ENCODE measurements around the gene UBASH3A. TPM values are rescaled to one million over a fixed set of nuclear protein-coding genes. Genes with fewer than 3 reads are reported as not detected.

Gene UBASH3A
- total RNA-seq, 3 donors from 2014 or later (not counting 1 experiment from before 2014, with no cell fraction given): 0.66 to 5.0 (median 2.0) TPM

DNA sequence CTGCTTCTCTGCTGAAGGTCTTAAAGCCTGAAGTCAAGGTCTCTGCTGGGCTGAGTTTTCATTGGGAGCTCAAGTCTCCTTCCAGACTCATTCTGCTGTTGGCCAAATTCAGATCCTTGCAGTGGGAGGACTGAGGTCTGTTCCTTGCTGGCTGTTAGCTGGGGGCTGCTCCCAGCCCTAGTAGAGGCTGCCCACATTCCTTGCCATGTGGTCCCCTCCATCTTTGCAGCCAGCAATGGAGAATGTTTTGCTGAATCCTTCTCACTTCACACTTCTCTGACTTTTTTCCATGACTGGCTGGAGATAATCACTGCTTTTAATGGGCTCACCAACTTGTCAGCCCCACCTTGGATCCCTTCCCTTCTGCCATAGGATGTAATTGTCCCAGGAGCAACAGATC, 33.2 kb downstream of the UBASH3A start:
- no peak overlapping the region for H3K4me3 Mint-ChIP-seq
- H3K4me3 ChIP-seq (ENCODE audit: low read length): no peak overlapping the region
- peaks cover 67 to 89% of the 10 kb centered on the region in 2 donors for H3K27me3 Mint-ChIP-seq (ENCODE audit: low read depth in 2 of 2)
- peaks cover 2% of the 10 kb centered on the region for H3K36me3 ChIP-seq (ENCODE audit: control insufficient read depth, insufficient read depth, low read length)
- H3K4me1 ChIP-seq (ENCODE audit: control insufficient read depth, insufficient read depth, low read length): peaks cover 14% of the 10 kb centered on the region
- H3K9me3 Mint-ChIP-seq: peaks cover 5 to 7% of the 10 kb centered on the region in 2 donors
- DNase-seq: no peak
- ATAC-seq: no peak
- intact Hi-C loops (cut with micrococcal nuclease): no loop called here
- H3K27ac Mint-ChIP-seq: no peak overlapping the region
- TF ChIP-seq, protein P1, sequence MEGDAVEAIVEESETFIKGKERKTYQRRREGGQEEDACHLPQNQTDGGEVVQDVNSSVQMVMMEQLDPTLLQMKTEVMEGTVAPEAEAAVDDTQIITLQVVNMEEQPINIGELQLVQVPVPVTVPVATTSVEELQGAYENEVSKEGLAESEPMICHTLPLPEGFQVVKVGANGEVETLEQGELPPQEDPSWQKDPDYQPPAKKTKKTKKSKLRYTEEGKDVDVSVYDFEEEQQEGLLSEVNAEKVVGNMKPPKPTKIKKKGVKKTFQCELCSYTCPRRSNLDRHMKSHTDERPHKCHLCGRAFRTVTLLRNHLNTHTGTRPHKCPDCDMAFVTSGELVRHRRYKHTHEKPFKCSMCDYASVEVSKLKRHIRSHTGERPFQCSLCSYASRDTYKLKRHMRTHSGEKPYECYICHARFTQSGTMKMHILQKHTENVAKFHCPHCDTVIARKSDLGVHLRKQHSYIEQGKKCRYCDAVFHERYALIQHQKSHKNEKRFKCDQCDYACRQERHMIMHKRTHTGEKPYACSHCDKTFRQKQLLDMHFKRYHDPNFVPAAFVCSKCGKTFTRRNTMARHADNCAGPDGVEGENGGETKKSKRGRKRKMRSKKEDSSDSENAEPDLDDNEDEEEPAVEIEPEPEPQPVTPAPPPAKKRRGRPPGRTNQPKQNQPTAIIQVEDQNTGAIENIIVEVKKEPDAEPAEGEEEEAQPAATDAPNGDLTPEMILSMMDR (IDR thresholded peaks at IDR 0.05): no peak
- peaks cover 9% of the 10 kb centered on the region for H3K36me3 Mint-ChIP-seq
- no peak overlapping the region for H3K27ac ChIP-seq (ENCODE audit: low read length)
- H3K9me3 ChIP-seq (ENCODE audit: control insufficient read depth, insufficient read depth, low read length): peaks cover 8% of the 10 kb centered on the region
- H3K4me1 Mint-ChIP-seq: peaks cover 7 to 23% of the 10 kb centered on the region in 2 donors
- peaks cover 18% of the 10 kb centered on the region for H3K27me3 ChIP-seq (ENCODE audit: control insufficient read depth, insufficient read depth, low read length)

- Mint-ChIP-seq H3K4me3 (no peak overlapping the region), H3K27me3 (ENCODE audit: low read depth in 2 of 2) (peaks cover 69 to 89% of the 10 kb centered on the region in 2 donors), H3K36me3 (peaks cover 4% of the 10 kb centered on the region), H3K27ac (no peak overlapping the region), H3K4me1 (peaks cover 7 to 23% of the 10 kb centered on the region in 2 donors), H3K9me3 (peaks cover 2 to 3% of the 10 kb centered on the region in 2 donors)
- Histone ChIP-seq H3K4me1 (ENCODE audit: control insufficient read depth, insufficient read depth, low read length) (peaks cover 14% of the 10 kb centered on the region), H3K36me3 (ENCODE audit: control insufficient read depth, insufficient read depth, low read length) (no peaks in the 10 kb centered on the region), H3K9me3 (ENCODE audit: control insufficient read depth, insufficient read depth, low read length) (peaks cover 5% of the 10 kb centered on the region), H3K27ac (ENCODE audit: low read length) (no peak overlapping the region), H3K4me3 (ENCODE audit: low read length) (no peak overlapping the region), H3K27me3 (ENCODE audit: control insufficient read depth, insufficient read depth, low read length) (peaks cover 13% of the 10 kb centered on the region)
- TF ChIP-seq, protein P1 (IDR thresholded peaks at IDR 0.05): no peak
- ATAC-seq (no peak), DNase-seq (no peak)
- intact Hi-C loops (cut with micrococcal nuclease): no loop called here
- WGBS (ENCODE audit: insufficient coverage): 81% methylated on average over 8 of the region's 8 CpGs
Measured at GRCh38 chr21:42437786-42438185, 34.1 kb downstream of the UBASH3A start.

DNA sequence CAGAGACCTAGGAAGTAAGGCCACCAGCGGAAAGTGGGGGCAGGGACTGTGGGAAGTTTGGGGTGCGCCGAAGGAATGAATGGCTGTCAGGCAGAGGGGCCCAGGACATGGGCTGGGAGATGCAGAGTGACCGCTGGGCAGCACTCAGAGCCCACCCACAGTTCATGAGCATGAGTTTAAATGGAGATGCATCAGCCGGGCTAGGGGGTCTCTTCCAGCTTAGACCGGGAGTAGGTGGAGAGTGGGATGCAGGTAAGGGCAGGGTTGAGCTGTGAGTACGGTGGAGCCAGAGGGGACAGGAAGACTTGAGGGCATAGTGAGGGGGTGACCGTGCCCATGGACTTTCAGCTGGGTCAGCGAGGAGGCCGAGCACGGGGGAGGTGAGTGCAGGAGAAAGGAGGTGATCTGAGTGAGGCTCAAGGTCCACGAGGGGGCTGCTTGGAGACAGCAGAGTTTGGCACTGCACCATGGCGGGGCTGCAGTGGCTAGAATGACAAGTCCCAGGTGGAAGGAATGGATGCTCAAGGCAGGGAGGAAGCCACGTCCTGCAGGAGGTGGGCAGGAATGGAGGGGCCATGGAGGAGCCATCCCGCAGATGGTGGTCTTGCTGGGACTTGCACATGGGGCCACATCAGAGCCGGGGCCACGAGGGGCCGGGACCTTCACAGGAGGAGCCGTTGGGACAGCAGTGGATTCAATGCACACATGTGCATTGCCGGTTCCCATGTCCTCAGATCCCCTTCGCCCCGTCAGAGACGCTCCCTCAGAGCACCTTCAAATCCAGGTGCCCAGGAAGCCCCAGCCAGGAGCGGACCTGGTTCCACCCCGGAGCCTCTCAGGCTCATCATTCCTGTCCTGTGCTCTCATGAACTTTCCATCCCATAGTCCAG, 34.9 kb downstream of the UBASH3A start:
- Mint-ChIP-seq H3K27ac (no peak overlapping the region), H3K9me3 (peaks cover 0 to 3% of the 10 kb centered on the region in 2 donors), H3K27me3 (ENCODE audit: low read depth in 2 of 2) (peaks cover 69 to 89% of the 10 kb centered on the region in 2 donors), H3K4me1 (peaks cover 7 to 24% of the 10 kb centered on the region in 2 donors), H3K4me3 (no peak overlapping the region), H3K36me3 (no peaks in the 10 kb centered on the region)
- H3K36me3 ChIP-seq (ENCODE audit: control insufficient read depth, insufficient read depth, low read length): no peaks in the 10 kb centered on the region
- H3K4me1 ChIP-seq (ENCODE audit: control insufficient read depth, insufficient read depth, low read length): peaks cover 14% of the 10 kb centered on the region
- no peak overlapping the region for H3K27ac ChIP-seq (ENCODE audit: low read length)
- intact Hi-C loops (cut with micrococcal nuclease): no loop called here
- H3K27me3 ChIP-seq (ENCODE audit: control insufficient read depth, insufficient read depth, low read length): peaks cover 13% of the 10 kb centered on the region
- DNase-seq (no peak), ATAC-seq (no peak)
- TF ChIP-seq, protein P1 (IDR thresholded peaks at IDR 0.05): no peak
- peaks cover 5% of the 10 kb centered on the region for H3K9me3 ChIP-seq (ENCODE audit: control insufficient read depth, insufficient read depth, low read length)
- WGBS (ENCODE audit: insufficient coverage): 88% methylated on average over 25 of the region's 25 CpGs
- no peak overlapping the region for H3K4me3 ChIP-seq (ENCODE audit: low read length)
